Measurements from ENCODE around the gene TAS2R20. TPM values are rescaled to one million over a fixed set of nuclear protein-coding genes. Genes with fewer than 3 reads are reported as not detected.

TAS2R20 gene
- total and polyA plus RNA-seq, 2 of the 13 experiments (the other 11 are each of a cell fraction or from before 2014, with no cell fraction given), result 0.54 to 2.9 TPM

DNA sequence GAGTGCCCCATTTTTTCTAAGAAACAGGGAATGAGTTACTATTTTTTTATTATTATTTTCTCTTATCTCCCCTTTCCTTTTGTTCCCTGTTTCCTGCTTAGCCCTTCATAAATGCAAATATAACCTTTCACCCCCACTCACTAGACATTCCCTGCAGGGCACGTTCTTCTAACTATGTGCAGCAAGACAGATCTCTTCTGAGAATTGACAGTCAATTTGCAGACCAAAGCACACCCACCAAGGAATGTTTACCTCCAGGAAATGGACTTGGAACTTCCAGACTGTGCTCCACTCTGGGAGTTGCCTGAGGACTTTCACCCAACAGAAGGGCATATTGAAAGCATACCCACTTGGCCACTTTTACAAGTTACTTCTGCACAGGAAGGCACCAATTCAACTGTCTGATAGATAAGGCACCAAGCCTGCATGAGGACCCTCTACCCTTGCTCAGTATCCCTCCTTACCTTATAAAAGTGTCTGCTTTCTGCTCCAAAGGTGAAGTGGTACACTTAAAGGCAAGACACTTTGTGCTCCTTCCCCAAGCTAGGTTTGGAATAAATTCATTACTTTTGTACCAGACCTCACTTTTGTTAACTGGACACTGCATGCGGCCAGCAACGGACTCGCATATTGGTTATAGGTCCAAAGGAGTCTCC lies 17.8 kb upstream of the TAS2R20 start (continued):
- TF ChIP-seq, protein P1, sequence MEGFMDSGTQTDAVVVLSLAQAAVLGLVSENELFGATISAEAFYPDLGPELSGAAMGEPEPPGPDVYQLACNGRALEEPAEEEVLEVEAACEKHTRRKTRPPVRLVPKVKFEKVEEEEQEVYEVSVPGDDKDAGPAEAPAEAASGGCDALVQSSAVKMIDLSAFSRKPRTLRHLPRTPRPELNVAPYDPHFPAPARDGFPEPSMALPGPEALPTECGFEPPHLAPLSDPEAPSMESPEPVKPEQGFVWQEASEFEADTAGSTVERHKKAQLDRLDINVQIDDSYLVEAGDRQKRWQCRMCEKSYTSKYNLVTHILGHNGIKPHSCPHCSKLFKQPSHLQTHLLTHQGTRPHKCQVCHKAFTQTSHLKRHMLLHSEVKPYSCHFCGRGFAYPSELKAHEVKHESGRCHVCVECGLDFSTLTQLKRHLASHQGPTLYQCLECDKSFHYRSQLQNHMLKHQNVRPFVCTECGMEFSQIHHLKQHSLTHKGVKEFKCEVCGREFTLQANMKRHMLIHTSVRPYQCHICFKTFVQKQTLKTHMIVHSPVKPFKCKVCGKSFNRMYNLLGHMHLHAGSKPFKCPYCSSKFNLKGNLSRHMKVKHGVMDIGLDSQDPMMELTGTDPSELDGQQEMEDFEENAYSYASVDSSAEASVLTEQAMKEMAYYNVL (CRISPR knock-in tag; IDR thresholded peaks at IDR 0.05; ENCODE audit: borderline replicate concordance), result peak; percentile 88; the same call in 1 of the 2 replicates
- TF ChIP-seq BRF2 (CRISPR knock-in tag; IDR thresholded peaks at IDR 0.05) (no peak), WIZ (CRISPR knock-in tag; IDR thresholded peaks at IDR 0.05) (no peak), ZNF775 (CRISPR knock-in tag; IDR thresholded peaks at IDR 0.05; ENCODE audit: borderline replicate concordance) (no peak), ZNF30 (CRISPR knock-in tag; IDR thresholded peaks at IDR 0.05) (no peak), CCDC6 (CRISPR knock-in tag; IDR thresholded peaks at IDR 0.05) (no peak), PRDM15 (CRISPR knock-in tag; IDR thresholded peaks at IDR 0.05) (no peak), ZNF446 (CRISPR knock-in tag; IDR thresholded peaks at IDR 0.05) (no peak), HNRNPL (IDR thresholded peaks at IDR 0.05; ENCODE audit: low read depth, low read length) (no peak), ARNT2 (CRISPR knock-in tag; IDR thresholded peaks at IDR 0.05; ENCODE audit: low read depth) (no peak), ARID2 (CRISPR knock-in tag; IDR thresholded peaks at IDR 0.05; ENCODE audit: borderline replicate concordance) (no peak), ZBTB7A (CRISPR knock-in tag; IDR thresholded peaks at IDR 0.05) (no peak), ATF5 (CRISPR knock-in tag; IDR thresholded peaks at IDR 0.05; ENCODE audit: low read depth) (no peak), RFXANK (CRISPR knock-in tag; IDR thresholded peaks at IDR 0.05) (no peak), SRSF1 (optimal IDR thresholded peaks at IDR 0.05; ENCODE audit: low read depth, low read length) (no peak), FLYWCH1 (CRISPR knock-in tag; IDR thresholded peaks at IDR 0.05) (no peak), KLF9 (CRISPR knock-in tag; IDR thresholded peaks at IDR 0.05; ENCODE audit: low read depth) (no peak; the same call in 1 of the 2 replicates), ZNF510 (CRISPR knock-in tag; IDR thresholded peaks at IDR 0.05; ENCODE audit: low read depth) (no peak)
- TF ChIP-seq, protein P2, sequence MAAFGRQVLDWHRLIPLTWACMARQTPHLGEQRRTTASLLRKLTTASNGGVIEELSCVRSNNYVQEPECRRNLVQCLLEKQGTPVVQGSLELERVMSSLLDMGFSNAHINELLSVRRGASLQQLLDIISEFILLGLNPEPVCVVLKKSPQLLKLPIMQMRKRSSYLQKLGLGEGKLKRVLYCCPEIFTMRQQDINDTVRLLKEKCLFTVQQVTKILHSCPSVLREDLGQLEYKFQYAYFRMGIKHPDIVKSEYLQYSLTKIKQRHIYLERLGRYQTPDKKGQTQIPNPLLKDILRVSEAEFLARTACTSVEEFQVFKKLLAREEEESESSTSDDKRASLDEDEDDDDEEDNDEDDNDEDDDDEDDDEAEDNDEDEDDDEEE (CRISPR knock-in tag; IDR thresholded peaks at IDR 0.05), result no peak
- TF ChIP-seq, protein P3, sequence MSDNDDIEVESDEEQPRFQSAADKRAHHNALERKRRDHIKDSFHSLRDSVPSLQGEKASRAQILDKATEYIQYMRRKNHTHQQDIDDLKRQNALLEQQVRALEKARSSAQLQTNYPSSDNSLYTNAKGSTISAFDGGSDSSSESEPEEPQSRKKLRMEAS (IDR thresholded peaks at IDR 0.05), result peak; percentile 44; the same call in 1 of the 2 replicates

All from HepG2 (cell line).